GM19468 (cell line): ENCODE results near the gene TMEM86A.

Experiments
- ATAC-seq: cut with Tn5 transposase; IDR thresholded peaks from one replicate; pipeline ENCODE4 v1.9.1; 2021; ENCODE audit warnings: mild to moderate bottlenecking, moderate library complexity, moderate number of reproducible peaks; ENCODE audit not compliant: unreplicated experiment; ENCODE audit errors: extremely low read depth

The TMEM86A gene

GRCh38 chr11:18721561-18722292 lies 23.1 kb downstream of the TMEM86A start:
- peak; percentile 49 for ATAC-seq

DNA sequence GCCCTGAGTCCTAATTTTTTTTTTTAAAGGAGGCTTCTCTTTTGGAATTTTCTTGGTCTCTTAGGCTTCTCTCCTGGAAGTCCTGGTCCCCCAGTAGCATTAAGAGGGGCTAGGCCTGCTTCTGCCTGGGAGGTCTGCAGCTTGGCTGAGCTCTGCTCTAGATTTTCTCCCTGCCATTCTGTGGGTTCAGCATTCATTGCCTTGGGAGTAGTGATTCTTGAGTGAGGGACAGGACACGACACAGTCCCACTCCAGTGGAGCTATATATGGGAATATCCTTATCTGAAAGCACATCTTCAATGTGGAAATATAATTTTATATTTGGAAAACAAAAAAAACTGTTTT lies 23.7 kb downstream of the TMEM86A start:
- no peak for ATAC-seq

- ATAC-seq: no peak
Measured at GRCh38 chr11:18723991-18724390, 25.4 kb downstream of the TMEM86A start.

DNA sequence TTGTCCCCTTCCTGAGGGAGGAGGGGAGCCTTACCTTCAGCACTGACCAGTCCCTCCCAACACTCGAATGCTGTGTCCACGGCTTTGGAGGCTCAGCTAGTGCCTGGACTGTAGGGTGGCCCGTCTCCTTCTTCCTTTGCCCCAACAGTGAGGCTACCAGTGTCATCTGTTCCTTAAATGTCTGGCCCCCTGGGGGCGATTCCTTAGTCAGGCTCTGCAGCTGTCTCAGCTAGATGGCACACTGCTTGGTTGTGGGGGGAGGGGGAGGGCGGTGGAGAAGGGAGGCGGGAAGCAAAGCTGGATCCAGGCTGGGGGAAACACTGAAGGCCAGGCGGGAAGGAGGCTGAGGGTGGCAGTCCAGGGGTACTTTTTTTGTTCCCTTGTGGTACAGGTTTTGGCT lies 27.5 kb downstream of the TMEM86A start, which contains the start of gene IGSF22:
Gene IGSF22, minus strand, starts transcription at position 149 of the 400 bp plus-strand sequence. CDS start 1,952 bp downstream, outside the sequence.
- no peak for ATAC-seq

DNA sequence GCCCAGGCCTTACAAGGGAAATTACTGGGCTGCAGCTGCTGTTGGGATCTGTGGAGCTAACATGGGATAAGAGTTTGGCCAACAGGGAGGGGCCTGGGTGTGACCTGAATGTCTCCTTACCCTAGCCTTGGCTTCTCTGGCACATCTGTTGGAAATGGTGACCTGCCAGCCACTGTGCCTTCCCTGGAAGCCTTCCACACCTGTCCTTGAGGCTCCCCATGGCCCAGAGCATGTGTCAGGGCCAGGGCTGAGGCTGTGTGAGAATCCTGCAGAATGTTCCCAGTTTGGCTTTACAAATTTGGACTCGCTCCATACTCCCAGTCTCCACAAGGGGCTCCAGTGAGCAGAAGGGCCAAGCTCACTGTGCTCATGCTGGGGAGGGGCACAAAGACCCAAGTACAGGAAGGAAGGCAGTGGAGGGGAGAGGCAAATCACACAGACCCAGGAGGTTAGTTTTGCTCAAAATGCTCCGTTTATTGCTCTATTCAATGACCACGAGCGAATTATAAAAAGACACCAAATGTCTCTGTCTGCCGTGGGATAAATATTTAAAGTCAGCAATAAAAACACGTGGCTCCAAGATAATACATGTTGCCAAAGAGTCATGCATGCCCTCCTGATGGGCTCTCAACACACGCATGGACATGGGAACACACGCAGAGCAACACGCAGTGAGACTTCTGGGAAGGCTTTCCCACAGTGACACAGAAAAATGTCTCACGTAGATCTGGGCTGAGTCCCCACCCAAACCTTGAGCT lies 29.1 kb downstream of the TMEM86A start:
- no peak for ATAC-seq

- no peak for ATAC-seq
Measured at GRCh38 chr11:18728658-18729057, 30.1 kb downstream of the TMEM86A start.

GRCh38 chr11:18729426-18729825 lies 30.8 kb downstream of the TMEM86A start:
- no peak for ATAC-seq

DNA sequence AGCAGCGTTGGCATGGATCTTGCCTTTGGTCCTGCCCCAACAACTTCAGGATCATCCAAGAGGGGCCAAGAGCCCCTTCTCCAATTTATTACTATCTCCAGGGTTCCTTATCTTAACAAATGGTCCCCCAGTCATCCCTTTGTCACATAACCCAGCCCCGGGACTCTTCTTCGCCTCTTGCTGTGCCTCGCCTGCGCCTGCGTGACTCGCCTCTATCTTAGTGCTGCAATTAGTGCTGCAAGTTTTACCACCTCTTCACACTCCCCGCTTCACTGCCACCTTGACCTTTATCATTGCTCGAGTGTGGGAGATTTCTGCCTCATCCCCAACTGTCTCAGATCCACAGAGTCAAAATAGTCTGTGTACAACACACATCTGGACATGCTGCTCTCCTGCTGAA lies 31.4 kb downstream of the TMEM86A start:
- no peak for ATAC-seq

- no peak for ATAC-seq
Measured at GRCh38 chr11:18731441-18731840, 32.9 kb downstream of the TMEM86A start.

DNA sequence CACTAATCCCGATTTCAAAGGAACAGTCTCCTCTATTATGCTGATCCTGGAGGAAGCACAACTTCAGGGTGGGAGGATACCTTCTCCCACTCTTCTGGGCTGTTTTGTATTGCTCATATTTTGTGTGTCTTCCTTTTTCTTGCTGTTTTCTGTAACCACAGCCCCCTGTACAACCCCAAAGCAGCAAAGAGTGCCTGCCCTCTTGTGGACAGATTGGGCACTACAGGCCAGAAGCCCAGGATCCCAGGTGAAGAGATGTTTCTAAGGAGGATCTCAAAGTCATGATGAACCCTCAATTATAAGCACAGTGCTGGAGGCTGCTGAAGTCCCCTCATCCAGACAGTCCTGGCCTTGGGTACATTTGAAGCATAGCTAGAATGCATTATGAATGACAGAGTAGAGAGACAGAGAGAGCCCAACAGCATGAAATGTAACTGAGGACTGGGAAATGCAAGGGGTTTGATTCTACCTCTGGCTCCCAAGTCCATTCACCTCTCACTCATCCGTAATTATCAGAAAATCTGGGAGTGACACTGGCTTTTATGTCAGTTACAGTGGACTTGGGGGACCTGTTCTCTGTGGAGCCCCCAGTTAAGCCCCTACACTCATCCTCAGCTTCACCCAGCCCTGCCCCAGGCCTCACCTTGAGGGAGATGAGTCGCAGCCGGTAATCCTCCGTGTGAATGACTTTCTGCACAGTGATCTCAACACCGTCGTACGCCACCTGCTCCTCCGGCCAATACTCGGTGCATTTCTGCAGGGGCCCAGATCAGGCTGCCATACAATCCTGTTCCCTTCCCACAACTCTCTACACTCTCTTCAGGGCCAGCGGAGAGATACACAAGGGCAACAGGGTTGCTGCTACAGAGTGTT lies 33.6 kb downstream of the TMEM86A start:
- no peak for ATAC-seq

DNA sequence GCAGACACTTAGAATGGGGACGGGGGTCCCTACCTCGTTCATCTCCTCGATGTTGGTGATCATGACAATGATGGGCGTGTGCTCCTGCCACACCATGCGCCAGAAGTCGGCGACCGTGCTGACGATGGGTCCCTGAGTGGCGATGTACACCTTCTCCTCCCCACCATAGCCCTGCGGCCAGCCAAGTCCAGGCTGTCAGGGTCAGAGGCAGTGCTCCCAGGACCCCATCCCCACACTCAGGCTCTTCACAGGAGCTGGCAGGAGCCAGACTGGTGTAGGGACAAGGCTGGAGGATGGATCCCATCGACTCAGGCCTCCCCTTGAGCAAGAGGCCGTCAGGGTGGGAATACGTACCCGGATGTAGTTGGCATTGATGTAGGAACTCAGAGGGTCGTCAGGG lies 34.6 kb downstream of the TMEM86A start:
- ATAC-seq: no peak

- ATAC-seq: no peak
Measured at GRCh38 chr11:18736590-18737148, 38.1 kb downstream of the TMEM86A start.

- no peak for ATAC-seq
Measured at GRCh38 chr11:18737642-18738041, 39.1 kb downstream of the TMEM86A start.

DNA sequence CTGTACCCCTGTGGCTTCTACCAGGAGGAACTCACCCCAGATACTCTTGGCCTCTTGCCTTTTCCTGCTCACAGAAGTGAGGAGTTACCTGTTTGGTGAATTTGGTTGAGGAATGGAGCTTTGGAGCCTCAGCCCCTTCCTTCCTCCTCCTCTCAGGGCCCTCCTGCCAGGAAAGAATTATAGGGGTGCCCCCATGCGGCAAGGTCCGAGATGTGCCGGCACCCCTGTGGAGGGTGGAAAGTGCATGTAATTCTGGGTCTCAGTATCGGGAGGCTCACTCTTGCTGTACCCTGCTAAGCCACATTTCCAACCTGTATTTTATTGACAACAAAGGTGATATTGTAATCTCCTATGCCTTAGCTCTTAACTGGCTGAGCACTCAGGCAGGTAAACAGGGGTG lies 41.1 kb downstream of the TMEM86A start:
- no peak for ATAC-seq

DNA sequence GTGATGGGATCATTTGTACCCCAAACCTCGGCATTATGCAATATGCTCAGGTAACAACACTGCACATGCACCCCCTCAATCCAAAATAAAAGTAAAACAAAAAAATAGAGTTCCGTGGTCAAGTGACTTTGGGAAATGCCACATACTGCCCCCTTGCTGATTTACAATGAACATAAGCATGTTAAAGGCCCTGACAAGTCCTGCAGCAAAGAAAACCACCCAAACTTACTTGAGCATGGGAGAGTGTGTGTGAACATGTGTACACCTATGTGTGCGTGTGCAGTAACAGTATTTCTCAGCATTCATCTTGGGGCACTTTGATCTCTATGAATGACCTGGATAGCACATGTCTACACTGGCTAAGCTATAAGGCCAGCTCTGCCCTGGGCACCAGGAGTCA lies 43.2 kb downstream of the TMEM86A start:
- no peak for ATAC-seq

DNA sequence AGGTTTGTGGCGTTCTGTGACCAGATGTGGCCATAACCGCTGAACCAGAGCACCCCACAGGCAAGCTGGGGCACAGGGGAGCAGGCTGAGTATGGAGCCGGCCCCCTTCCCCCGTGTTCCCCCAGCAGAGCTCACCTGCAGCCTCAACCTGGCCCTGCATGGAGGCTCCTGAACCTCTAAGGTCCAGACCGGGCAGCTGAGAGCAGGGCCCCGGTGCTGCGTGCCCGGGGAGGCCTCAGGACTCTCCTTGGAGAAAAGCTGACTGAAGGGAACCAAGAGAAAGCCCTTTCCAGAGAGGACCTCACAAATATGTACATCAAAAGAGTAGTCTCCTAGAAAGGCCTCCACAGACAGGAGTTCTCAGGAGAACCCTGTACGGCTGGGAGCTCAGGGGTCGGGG lies 44.8 kb downstream of the TMEM86A start:
- ATAC-seq: no peak

- no peak for ATAC-seq
Measured at GRCh38 chr11:18743900-18744514, 45.4 kb downstream of the TMEM86A start.

DNA sequence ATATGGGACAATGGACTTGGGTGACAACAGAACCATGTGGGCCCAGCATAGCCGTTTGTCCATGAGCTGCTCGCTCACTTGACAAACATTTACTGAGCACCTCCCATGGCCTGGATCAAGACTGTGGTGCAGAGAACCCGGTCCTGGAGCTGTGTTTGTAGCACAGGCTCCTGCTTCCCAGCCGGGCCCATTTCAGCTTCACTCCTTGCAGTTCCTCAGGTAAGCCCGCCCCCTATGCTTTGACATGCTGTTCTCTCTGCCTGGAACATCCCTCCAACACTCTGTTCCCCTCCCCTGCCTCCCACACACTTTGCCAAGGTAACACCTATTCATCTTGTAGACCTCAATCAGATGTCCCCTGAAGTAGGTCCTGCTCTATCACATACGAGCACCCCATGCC lies 46.7 kb downstream of the TMEM86A start:
- no peak for ATAC-seq

GRCh38 chr11:18748766-18749365 lies 50.3 kb downstream of the TMEM86A start:
- ATAC-seq: no peak
